Measurements from ENCODE around the gene VTI1B.

Gene VTI1B

DNA sequence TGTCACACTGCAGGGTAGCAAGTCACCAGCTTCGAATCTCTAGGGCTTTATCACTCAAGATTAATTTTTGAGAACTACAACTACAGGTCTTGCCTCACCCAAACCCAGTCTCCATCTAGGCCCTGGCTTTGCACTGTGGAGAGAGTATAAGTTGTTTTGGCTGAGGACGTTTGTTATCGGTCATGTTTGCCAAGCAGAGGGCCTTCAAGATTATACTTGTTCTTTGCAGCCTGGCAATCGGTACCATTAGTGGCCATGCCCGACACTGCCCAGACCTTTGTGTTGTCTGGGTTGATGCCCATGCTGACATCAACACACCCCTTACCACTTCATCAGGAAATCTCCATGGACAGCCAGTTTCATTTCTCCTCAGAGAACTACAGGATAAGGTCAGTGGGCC is 29.0 kb downstream of the VTI1B start:
- TF ChIP-seq, protein P1, sequence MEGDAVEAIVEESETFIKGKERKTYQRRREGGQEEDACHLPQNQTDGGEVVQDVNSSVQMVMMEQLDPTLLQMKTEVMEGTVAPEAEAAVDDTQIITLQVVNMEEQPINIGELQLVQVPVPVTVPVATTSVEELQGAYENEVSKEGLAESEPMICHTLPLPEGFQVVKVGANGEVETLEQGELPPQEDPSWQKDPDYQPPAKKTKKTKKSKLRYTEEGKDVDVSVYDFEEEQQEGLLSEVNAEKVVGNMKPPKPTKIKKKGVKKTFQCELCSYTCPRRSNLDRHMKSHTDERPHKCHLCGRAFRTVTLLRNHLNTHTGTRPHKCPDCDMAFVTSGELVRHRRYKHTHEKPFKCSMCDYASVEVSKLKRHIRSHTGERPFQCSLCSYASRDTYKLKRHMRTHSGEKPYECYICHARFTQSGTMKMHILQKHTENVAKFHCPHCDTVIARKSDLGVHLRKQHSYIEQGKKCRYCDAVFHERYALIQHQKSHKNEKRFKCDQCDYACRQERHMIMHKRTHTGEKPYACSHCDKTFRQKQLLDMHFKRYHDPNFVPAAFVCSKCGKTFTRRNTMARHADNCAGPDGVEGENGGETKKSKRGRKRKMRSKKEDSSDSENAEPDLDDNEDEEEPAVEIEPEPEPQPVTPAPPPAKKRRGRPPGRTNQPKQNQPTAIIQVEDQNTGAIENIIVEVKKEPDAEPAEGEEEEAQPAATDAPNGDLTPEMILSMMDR (IDR thresholded peaks at IDR 0.05; ENCODE audit: control insufficient read depth, extremely low read depth, insufficient read depth) = no peak
- no peak overlapping the region for H3K4me3 ChIP-seq (ENCODE audit: low read depth, low read length)
- no peak for DNase-seq (ENCODE audit: low read depth)

DNA sequence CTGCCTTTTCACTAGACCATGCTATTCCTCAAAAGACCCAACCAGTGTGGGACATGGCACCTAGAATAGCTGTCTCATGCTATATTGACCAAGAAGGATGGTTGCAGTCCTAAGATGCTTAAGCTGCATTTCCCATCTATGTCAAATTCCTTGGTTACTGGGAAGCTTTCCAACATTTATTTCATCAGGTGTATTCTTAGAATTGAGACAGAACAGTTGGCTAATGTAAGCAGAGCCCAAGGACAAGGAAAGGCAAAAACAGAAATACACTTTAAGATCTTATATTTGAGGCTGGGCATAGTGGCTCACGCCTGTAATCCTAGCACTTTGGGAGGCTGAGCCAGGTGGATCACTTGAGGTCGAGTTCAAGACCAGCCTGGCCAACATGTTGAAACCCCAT is 30.0 kb downstream of the VTI1B start:
- TF ChIP-seq, protein P1 (IDR thresholded peaks at IDR 0.05; ENCODE audit: control insufficient read depth, extremely low read depth, insufficient read depth) = no peak
- DNase-seq (ENCODE audit: low read depth) = no peak
- H3K4me3 ChIP-seq (ENCODE audit: low read depth, low read length) = no peak overlapping the region

DNA sequence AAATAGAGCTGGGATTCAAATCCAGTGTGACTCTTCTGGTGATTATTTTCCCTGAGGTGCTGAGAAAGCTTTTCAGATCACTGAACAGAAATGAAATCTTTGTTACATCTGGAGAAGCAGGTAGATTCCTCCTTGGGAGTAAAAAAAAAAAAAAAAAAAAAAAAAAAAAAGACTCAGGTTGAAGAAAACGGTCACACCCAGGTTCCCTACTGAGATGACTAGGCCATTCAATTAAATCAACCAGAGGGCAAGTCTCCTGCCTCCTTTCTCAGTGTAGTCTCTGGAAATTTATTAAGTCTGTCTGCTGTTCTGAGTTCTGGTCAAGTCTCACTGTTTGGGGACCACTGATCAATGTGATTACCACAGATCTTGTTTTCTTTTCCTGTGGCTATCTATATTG is 30.7 kb downstream of the VTI1B start:
- TF ChIP-seq, protein P1 (IDR thresholded peaks at IDR 0.05; ENCODE audit: control insufficient read depth, extremely low read depth, insufficient read depth) = no peak
- no peak overlapping the region for H3K4me3 ChIP-seq (ENCODE audit: low read depth, low read length)
- no peak for DNase-seq (ENCODE audit: low read depth)

DNA sequence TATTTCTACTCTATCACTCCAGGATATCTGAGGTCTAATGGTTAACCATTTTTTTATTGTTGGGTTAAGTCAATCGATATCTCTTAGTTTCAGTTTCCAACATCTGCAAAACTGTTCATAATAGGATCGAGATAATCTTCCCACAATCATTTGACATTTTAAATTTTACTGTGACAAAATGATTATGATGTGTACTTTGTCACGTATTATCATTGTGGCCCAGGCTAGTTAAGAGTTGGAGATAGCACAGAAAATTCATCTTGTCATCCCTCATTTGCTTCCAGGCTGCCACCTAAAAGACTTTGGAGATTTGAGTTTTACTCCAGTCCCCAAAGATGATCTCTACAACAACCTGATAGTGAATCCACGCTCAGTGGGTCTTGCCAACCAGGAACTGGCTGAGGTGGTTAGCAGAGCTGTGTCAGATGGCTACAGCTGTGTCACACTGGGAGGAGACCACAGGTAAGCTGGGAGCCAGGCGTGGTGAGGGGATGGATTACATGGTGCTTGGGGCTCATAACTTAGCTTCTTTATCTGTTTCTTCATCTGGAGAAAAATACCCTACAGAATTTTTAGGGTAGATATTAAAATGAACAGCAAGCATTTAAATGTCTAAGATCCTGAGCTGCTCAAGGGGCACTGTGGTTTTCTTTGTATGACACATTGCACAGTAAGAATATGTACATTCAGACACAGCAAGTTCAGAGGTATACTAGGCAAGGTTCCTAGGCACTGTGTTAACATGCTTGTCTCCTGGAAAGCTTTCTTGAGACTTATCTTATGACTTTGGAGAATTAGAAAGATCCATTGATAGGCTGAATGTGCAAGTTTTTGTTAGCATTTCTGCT is 32.3 kb downstream of the VTI1B start:
- DNase-seq (ENCODE audit: low read depth) = no peak
- H3K4me3 ChIP-seq (ENCODE audit: low read depth, low read length) = no peak overlapping the region
- TF ChIP-seq, protein P1 (IDR thresholded peaks at IDR 0.05; ENCODE audit: control insufficient read depth, extremely low read depth, insufficient read depth) = no peak

DNA sequence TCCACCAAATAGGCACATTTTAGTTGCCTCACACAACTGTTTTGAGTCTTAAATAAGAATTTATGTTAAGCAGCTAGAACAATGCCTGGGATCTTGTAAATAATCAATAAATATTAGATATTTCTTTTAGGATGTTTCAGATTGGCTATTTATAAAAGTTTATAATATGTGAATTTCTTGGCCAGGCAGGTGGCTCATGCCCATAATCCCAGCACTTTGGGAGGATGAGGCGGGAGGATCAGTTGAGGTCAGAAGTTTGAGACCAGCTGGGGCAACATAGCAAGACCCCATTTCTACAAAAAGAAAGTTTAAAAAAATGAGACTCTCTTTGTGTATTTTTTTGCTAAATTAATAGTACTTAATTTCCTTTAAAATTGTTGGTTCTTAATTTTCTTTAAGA is 33.0 kb downstream of the VTI1B start:
- no peak for DNase-seq (ENCODE audit: low read depth)
- H3K4me3 ChIP-seq (ENCODE audit: low read depth, low read length) = no peak overlapping the region
- TF ChIP-seq, protein P1 (IDR thresholded peaks at IDR 0.05; ENCODE audit: control insufficient read depth, extremely low read depth, insufficient read depth) = no peak

DNA sequence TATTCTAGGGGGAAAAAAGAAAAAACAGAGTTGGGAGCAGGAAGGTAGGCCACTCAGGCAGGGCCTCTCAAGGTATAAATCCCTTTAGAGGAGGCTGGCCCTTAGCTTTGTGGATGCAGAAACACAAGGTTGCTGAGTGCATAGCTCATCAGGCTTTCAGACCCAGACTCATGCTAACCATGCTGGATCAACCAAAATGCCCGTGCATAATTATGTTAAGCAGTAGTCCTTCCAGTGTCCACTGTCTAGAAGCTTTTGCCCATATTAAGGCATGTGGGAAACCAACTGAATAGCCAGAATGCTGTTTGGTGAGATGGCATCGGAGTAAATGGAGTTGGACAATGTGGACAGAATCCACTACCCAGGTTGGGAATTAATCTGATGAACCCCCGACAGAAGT is 35.8 kb downstream of the VTI1B start:
- no peak for DNase-seq (ENCODE audit: low read depth)
- TF ChIP-seq, protein P1 (IDR thresholded peaks at IDR 0.05; ENCODE audit: control insufficient read depth, extremely low read depth, insufficient read depth) = no peak
- H3K4me3 ChIP-seq (ENCODE audit: low read depth, low read length) = no peak overlapping the region

Measured in LNCaP clone FGC (cell line).